ENCODE data around the gene C7orf25. TPM values are rescaled to one million over a fixed set of nuclear protein-coding genes. Genes with fewer than 3 reads are reported as not detected.
A peak's percentile ranks its signal among the peaks of the same experiment; 100 is the strongest.

C7orf25 gene
- total RNA-seq, 1 experiment from 2014 or later = 10.0 TPM

DNA sequence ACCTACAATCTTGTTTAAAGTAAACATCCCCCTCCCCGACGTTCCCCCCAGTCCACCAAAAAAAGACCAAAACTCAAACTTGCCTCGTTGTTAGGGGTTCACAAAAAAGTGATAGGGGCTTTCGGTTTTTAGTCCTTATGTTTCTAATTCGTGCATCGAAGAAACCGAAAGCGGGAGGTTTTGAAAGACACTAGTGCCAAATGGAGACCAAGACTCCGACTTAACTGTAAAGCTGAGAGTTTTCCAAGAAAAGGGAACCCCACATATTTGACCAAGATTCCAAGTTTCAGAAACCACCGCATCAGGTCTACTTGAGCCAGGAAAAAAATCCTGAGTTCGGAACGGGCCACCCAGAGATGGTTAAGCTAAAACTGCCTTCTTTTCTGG, 19.6 kb upstream of the C7orf25 start:
- no peaks in the 10 kb centered on the region for H3K9me3 ChIP-seq (ENCODE audit: control insufficient read depth, insufficient read depth, low read depth, low read length)
- peaks cover 35% of the 10 kb centered on the region for H3K36me3 ChIP-seq (ENCODE audit: control insufficient read depth, insufficient read depth, low read length)
- intact Hi-C loops (cut with micrococcal nuclease; ENCODE audit: unreplicated experiment) (no loop called here), in situ Hi-C loops (cut with HindIII; ENCODE audit: low pct_unique_long_range_greater_than_20kb, low sequenced_read_pairs) (no loop called here)
- no TSS peak for BruUV-seq (replicated peaks)
- H3K27ac ChIP-seq (ENCODE audit: low read length) = peak overlapping the region; percentile 97
- peaks cover 27% of the 10 kb centered on the region for H3K4me1 ChIP-seq (ENCODE audit: control insufficient read depth, insufficient read depth, low read length)
- ChIA-PET CTCF (interaction anchor here (1.0 to 1.5 kb wide), 2 partner anchors 547 to 991 kb away, joined by 3 to 5 read pairs; no protein-coding TSS in a partner anchor), POLR2A (interaction anchor here (0.6 kb wide), 2 partner anchors 325 to 533 kb away, joined by 4 to 7 read pairs; no protein-coding TSS in a partner anchor)
- ATAC-seq (no peak), DNase-seq (ENCODE audit: low read depth, low spot score) (no peak)
- H3K4me3 ChIP-seq (ENCODE audit: low read depth in 2 of 2, low read length in 2 of 2) = peak overlapping the region; percentile 94 to 95
- H3K27me3 ChIP-seq (ENCODE audit: control insufficient read depth, insufficient read depth, low read length) = no peaks in the 10 kb centered on the region
- TF ChIP-seq TCF7L2 (IDR thresholded peaks at IDR 0.05; ENCODE audit: low read depth, low read length) = no peak
- TF ChIP-seq, protein P1, sequence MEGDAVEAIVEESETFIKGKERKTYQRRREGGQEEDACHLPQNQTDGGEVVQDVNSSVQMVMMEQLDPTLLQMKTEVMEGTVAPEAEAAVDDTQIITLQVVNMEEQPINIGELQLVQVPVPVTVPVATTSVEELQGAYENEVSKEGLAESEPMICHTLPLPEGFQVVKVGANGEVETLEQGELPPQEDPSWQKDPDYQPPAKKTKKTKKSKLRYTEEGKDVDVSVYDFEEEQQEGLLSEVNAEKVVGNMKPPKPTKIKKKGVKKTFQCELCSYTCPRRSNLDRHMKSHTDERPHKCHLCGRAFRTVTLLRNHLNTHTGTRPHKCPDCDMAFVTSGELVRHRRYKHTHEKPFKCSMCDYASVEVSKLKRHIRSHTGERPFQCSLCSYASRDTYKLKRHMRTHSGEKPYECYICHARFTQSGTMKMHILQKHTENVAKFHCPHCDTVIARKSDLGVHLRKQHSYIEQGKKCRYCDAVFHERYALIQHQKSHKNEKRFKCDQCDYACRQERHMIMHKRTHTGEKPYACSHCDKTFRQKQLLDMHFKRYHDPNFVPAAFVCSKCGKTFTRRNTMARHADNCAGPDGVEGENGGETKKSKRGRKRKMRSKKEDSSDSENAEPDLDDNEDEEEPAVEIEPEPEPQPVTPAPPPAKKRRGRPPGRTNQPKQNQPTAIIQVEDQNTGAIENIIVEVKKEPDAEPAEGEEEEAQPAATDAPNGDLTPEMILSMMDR (IDR thresholded peaks at IDR 0.05) = no peak
- no peak for TF ChIP-seq SIN3A (IDR thresholded peaks at IDR 0.05; ENCODE audit: borderline replicate concordance, insufficient read depth, low read depth, low read length)
- TF ChIP-seq, protein P2, sequence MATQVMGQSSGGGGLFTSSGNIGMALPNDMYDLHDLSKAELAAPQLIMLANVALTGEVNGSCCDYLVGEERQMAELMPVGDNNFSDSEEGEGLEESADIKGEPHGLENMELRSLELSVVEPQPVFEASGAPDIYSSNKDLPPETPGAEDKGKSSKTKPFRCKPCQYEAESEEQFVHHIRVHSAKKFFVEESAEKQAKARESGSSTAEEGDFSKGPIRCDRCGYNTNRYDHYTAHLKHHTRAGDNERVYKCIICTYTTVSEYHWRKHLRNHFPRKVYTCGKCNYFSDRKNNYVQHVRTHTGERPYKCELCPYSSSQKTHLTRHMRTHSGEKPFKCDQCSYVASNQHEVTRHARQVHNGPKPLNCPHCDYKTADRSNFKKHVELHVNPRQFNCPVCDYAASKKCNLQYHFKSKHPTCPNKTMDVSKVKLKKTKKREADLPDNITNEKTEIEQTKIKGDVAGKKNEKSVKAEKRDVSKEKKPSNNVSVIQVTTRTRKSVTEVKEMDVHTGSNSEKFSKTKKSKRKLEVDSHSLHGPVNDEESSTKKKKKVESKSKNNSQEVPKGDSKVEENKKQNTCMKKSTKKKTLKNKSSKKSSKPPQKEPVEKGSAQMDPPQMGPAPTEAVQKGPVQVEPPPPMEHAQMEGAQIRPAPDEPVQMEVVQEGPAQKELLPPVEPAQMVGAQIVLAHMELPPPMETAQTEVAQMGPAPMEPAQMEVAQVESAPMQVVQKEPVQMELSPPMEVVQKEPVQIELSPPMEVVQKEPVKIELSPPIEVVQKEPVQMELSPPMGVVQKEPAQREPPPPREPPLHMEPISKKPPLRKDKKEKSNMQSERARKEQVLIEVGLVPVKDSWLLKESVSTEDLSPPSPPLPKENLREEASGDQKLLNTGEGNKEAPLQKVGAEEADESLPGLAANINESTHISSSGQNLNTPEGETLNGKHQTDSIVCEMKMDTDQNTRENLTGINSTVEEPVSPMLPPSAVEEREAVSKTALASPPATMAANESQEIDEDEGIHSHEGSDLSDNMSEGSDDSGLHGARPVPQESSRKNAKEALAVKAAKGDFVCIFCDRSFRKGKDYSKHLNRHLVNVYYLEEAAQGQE (IDR thresholded peaks at IDR 0.05; ENCODE audit: insufficient read depth in 1 of 2, low read depth in 2 of 2, low read length in 1 of 2) = no peak
- TF ChIP-seq POLR2AphosphoS5 (IDR thresholded peaks at IDR 0.05; ENCODE audit: low read depth, low read length) = no peak

DNA sequence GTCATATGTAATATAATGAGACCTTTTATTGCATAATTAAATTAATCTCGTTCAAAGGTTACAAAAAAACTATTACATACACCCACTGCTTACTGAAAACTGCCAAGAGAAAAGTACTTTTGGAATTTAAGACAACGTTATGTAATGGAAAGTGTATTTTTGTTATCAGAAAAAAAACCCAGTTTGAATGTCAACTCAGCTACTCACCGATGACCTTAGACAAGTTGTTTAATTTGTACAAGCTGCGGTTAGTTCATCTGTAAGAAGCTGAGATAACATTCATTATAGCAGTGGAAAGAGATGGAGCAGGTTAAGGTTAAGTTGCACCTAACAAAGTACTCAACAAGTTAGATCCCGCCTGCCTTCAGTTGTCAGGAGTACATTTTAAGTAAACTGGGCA, 19.0 kb upstream of the C7orf25 start:
- Histone ChIP-seq H3K27ac (ENCODE audit: low read length) (peak overlapping the region; percentile 97), H3K9me3 (ENCODE audit: control insufficient read depth, insufficient read depth, low read depth, low read length) (no peaks in the 10 kb centered on the region), H3K4me1 (ENCODE audit: control insufficient read depth, insufficient read depth, low read length) (peaks cover 27% of the 10 kb centered on the region), H3K4me3 (ENCODE audit: low read depth in 2 of 2, low read length in 2 of 2) (peak overlapping the region; percentile 94 to 95), H3K36me3 (ENCODE audit: control insufficient read depth, insufficient read depth, low read length) (peaks cover 35% of the 10 kb centered on the region), H3K27me3 (ENCODE audit: control insufficient read depth, insufficient read depth, low read length) (no peaks in the 10 kb centered on the region)
- no peak for ATAC-seq
- ChIA-PET POLR2A (interaction anchor here (0.6 kb wide), 1 partner anchor 534 kb away, joined by 4 read pairs; no protein-coding TSS in a partner anchor), CTCF (interaction anchor here (1.1 kb wide), 1 partner anchor 988 kb away, joined by 3 read pairs; no protein-coding TSS in a partner anchor)
- BruUV-seq (replicated peaks) = no TSS peak
- in situ Hi-C loops (cut with HindIII; ENCODE audit: low pct_unique_long_range_greater_than_20kb, low sequenced_read_pairs) (no loop called here), intact Hi-C loops (cut with micrococcal nuclease; ENCODE audit: unreplicated experiment) (no loop called here)
- TF ChIP-seq, protein P2 (IDR thresholded peaks at IDR 0.05; ENCODE audit: insufficient read depth in 1 of 2, low read depth in 2 of 2, low read length in 1 of 2) = no peak
- TF ChIP-seq TCF7L2 (IDR thresholded peaks at IDR 0.05; ENCODE audit: low read depth, low read length) (no peak), SIN3A (IDR thresholded peaks at IDR 0.05; ENCODE audit: borderline replicate concordance, insufficient read depth, low read depth, low read length) (no peak), POLR2AphosphoS5 (IDR thresholded peaks at IDR 0.05; ENCODE audit: low read depth, low read length) (no peak)
- TF ChIP-seq, protein P1 (IDR thresholded peaks at IDR 0.05) = no peak
- DNase-seq (ENCODE audit: low read depth, low spot score) = no peak
